Measurements from ENCODE around the gene TGFBR1. TPM values are rescaled to one million over a fixed set of nuclear protein-coding genes. Genes with fewer than 3 reads are reported as not detected.

Gene TGFBR1
- total RNA-seq, 1 donor from 2014 or later: 78.8 TPM

DNA sequence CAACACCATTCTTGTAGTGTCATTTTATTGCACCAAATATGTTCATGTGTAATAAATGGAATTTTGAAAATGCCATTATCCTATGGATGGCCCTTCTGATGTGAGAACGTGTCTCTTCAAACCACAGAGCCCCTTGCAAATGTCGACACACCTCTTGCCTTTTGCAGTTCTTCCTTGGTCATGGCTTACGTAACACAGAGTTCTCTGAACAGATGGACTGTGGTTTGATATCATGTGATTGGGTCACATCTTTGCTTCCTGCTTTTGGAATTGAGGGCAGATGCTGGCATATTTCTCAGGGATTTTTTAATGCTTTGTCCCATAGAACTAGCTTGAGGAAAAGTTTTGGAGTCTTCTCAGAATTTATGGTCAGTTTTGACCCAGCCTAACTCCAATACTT, 4.6 kb downstream of the TGFBR1 start:
- Histone ChIP-seq H3K4me3 (no peak overlapping the region), H3K36me3 (no peaks in the 10 kb centered on the region), H3K27ac (no peak overlapping the region), H3K4me1 (peaks cover 83% of the 10 kb centered on the region), H3K9me3 (no peaks in the 10 kb centered on the region), H3K27me3 (ENCODE audit: low read depth) (no peaks in the 10 kb centered on the region)
- DNase-seq (no peak), ATAC-seq (no peak)
- intact Hi-C loops (cut with DNase I): no loop called here
- TF ChIP-seq, protein P1, sequence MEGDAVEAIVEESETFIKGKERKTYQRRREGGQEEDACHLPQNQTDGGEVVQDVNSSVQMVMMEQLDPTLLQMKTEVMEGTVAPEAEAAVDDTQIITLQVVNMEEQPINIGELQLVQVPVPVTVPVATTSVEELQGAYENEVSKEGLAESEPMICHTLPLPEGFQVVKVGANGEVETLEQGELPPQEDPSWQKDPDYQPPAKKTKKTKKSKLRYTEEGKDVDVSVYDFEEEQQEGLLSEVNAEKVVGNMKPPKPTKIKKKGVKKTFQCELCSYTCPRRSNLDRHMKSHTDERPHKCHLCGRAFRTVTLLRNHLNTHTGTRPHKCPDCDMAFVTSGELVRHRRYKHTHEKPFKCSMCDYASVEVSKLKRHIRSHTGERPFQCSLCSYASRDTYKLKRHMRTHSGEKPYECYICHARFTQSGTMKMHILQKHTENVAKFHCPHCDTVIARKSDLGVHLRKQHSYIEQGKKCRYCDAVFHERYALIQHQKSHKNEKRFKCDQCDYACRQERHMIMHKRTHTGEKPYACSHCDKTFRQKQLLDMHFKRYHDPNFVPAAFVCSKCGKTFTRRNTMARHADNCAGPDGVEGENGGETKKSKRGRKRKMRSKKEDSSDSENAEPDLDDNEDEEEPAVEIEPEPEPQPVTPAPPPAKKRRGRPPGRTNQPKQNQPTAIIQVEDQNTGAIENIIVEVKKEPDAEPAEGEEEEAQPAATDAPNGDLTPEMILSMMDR (IDR thresholded peaks at IDR 0.05): no peak

DNA sequence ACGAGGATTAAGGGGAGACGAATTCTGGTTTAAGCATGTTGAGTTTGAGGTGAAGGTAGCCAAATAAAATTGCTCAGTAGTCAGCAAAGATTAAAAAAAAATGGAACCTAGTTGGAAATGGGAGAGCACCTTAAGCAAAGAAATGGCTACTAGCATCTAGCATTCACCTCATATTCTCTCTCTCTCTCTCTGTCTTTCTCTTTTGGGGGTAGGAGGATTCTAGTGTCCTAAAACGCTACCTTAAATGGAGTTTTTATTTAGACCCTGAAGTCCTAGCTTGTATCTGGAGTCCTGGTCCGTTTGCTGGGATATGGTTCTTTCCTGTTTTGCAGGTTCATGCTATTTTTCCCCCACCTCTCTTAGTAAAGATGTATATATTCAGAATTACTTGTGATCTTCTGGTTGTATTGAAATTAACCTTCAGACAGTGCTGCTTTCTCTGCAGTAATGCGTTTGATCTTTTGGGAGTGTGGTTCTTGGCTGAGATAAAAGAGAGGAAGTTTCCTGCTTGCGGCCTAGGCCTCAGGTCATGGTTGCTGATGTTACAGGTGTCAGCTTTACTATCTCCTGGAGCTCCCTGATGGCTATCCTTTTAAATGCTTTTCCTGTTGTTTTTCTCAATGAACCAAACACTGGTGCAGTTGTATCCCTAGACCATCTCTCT, 8.0 kb downstream of the TGFBR1 start:
- Histone ChIP-seq H3K27me3 (ENCODE audit: low read depth) (no peaks in the 10 kb centered on the region), H3K36me3 (no peaks in the 10 kb centered on the region), H3K27ac (no peak overlapping the region), H3K9me3 (no peaks in the 10 kb centered on the region), H3K4me1 (peaks cover 77% of the 10 kb centered on the region), H3K4me3 (no peak overlapping the region)
- TF ChIP-seq, protein P1 (IDR thresholded peaks at IDR 0.05): no peak
- no peak for DNase-seq
- intact Hi-C loops (cut with DNase I): no loop called here
- ATAC-seq: no peak

DNA sequence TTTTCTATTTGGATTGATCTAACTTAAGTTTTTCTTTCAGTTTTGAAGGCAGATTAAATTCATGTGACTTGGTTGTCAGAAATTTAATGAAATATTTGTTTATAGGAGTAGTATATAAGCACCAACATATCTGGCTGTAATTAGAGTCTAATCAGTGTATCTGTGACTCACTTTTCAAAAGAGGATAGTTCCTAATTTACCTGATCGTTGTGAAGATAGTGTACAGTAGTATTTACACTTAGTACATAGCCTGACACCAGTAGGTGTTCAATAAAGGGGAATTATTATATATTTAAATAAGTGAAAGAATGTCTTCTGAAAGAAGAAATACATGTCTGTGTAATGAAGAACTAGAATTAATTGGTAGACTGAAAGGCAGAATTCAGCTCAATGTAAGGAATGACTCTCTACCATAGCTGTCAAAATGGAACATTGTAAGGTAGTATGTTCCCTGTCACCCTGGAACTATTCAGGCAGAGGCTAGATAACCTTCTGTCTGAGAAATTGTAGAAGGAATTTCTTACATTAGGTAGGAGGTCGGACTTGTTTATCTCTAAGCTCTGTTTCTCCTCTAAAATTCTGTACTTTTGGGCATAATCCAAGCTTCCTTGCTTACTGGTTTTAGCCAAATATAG, 8.6 kb downstream of the TGFBR1 start:
- TF ChIP-seq, protein P1 (IDR thresholded peaks at IDR 0.05): no peak
- no peaks in the 10 kb centered on the region for H3K9me3 ChIP-seq
- H3K4me3 ChIP-seq: no peak overlapping the region
- peaks cover 72% of the 10 kb centered on the region for H3K4me1 ChIP-seq
- H3K27ac ChIP-seq: no peak overlapping the region
- intact Hi-C loops (cut with DNase I): no loop called here
- no peaks in the 10 kb centered on the region for H3K36me3 ChIP-seq
- DNase-seq: no peak
- ATAC-seq: no peak
- H3K27me3 ChIP-seq (ENCODE audit: low read depth): no peaks in the 10 kb centered on the region

DNA sequence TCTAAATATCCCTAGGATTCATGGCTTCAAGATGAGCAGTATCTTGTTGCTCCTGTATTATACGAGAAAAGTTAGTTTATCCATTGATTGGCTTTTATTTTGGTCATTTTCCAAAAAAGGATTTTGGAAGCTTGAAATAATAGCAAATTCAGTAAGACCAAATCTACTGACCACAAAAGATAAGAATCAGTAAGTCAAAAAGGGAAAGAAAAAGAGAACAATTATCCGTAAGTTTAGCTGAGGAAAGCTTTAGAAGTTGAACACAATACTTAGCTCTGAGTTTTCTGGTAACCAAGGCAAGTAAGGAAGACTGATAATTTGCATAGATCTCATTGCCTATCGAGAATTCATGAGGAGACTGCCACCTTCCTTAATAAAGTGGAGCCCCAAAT, 9.1 kb downstream of the TGFBR1 start:
- H3K36me3 ChIP-seq: no peaks in the 10 kb centered on the region
- no peak overlapping the region for H3K4me3 ChIP-seq
- H3K27me3 ChIP-seq (ENCODE audit: low read depth): no peaks in the 10 kb centered on the region
- H3K4me1 ChIP-seq: peaks cover 73% of the 10 kb centered on the region
- no peak for ATAC-seq
- H3K9me3 ChIP-seq: no peaks in the 10 kb centered on the region
- H3K27ac ChIP-seq: no peak overlapping the region
- TF ChIP-seq, protein P1 (IDR thresholded peaks at IDR 0.05): no peak
- intact Hi-C loops (cut with DNase I): no loop called here
- DNase-seq: no peak

DNA sequence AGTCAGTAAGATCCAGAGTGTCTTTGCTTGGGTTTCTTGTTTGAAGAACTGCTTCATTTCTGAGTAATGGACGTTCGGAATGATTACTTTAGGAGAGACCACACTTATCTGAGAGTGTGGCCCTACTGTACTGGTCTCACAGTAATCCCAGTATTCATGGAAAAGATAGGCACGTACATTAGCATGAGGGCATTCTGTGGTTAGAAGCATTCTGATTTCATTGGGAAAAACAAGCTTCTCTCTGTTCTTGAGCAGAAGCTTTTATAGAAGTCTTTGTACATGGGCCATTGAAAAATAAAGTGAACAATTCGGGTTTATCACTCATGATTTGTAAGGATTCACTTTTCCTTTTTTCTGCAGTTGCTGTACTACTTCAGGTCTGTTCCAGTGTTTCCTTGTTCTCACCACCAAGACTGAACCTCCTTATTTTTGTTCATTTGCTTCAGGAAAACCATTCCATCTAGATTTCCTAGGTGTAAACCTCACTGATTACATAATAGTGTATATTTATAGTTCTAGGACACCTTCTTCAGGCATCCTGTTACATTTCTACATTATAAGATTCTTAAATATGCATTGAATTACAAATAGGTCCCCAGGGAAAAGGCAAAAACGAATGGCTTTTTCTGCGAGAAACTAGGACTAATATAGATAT, 10.1 kb downstream of the TGFBR1 start:
- Histone ChIP-seq H3K36me3 (no peaks in the 10 kb centered on the region), H3K27ac (no peak overlapping the region), H3K4me1 (peaks cover 73% of the 10 kb centered on the region), H3K4me3 (no peak overlapping the region), H3K9me3 (no peaks in the 10 kb centered on the region), H3K27me3 (ENCODE audit: low read depth) (no peaks in the 10 kb centered on the region)
- DNase-seq: no peak
- ATAC-seq: no peak
- TF ChIP-seq, protein P1 (IDR thresholded peaks at IDR 0.05): no peak
- intact Hi-C loops (cut with DNase I): no loop called here
